ENCODE data around the gene RASAL1.

Gene RASAL1

GRCh38 chr12:113106361-113106760 is 29.2 kb downstream of the RASAL1 start:
- no peak overlapping the region for H3K4me3 ChIP-seq (ENCODE audit: low read depth, low read length)
- TF ChIP-seq POLR2A (IDR thresholded peaks at IDR 0.05; ENCODE audit: extremely low read depth, insufficient read length) (no peak), MAX (IDR thresholded peaks at IDR 0.05; ENCODE audit: low read depth, low read length) (no peak), MYC (IDR thresholded peaks at IDR 0.05; ENCODE audit: low read depth, low read length) (no peak), CTCF (IDR thresholded peaks at IDR 0.05; ENCODE audit: low read depth, low read length) (no peak)
- DNase-seq (ENCODE audit: low read depth) = no peak

GRCh38 chr12:113105606-113106271 is 29.8 kb downstream of the RASAL1 start:
- DNase-seq (ENCODE audit: low read depth) = no peak

DNA sequence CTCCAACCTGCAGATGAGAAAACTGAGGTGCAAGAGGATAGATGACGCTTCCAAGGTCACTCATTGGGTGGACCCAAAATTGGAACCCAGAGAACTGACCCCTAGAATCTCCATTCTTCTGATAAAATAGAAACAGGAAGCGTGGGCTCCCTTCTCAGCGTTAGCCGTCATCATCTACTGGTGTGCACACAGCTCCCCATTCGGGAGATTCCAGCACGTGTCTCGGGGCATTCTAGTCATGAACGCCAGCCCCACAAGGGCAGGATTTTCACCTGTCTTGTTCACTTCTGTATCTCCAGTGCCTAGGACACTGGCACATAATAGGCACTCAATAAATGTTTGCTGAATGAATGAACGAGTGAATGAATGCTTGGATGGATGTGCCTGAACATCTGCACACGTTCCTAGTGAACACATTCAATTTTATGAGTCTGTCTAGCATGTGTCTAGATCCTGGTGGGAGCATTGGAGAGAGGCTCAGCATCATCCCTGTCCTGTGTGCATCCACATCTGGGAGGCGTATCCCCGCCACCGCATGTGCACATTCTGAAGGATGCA is 30.5 kb downstream of the RASAL1 start:
- H3K4me3 ChIP-seq (ENCODE audit: low read depth, low read length) = no peak overlapping the region
- no peak for DNase-seq (ENCODE audit: low read depth)

More at GRCh38 chr12:113105606-113106271, 29.8 kb downstream of the RASAL1 start:
- H3K4me3 ChIP-seq (ENCODE audit: low read depth, low read length) = no peak overlapping the region
- no peak for TF ChIP-seq CTCF (IDR thresholded peaks at IDR 0.05; ENCODE audit: low read depth, low read length)
- TF ChIP-seq MYC (IDR thresholded peaks at IDR 0.05; ENCODE audit: low read depth, low read length) = no peak
- no peak for TF ChIP-seq POLR2A (IDR thresholded peaks at IDR 0.05; ENCODE audit: extremely low read depth, insufficient read length)
- no peak for TF ChIP-seq MAX (IDR thresholded peaks at IDR 0.05; ENCODE audit: low read depth, low read length)

GRCh38 chr12:113103756-113104450 is 31.7 kb downstream of the RASAL1 start:
- TF ChIP-seq MYC (IDR thresholded peaks at IDR 0.05; ENCODE audit: low read depth, low read length) (no peak), POLR2A (IDR thresholded peaks at IDR 0.05; ENCODE audit: extremely low read depth, insufficient read length) (no peak), MAX (IDR thresholded peaks at IDR 0.05; ENCODE audit: low read depth, low read length) (no peak), CTCF (IDR thresholded peaks at IDR 0.05; ENCODE audit: low read depth, low read length) (no peak)
- DNase-seq (ENCODE audit: low read depth) = no peak
- H3K4me3 ChIP-seq (ENCODE audit: low read depth, low read length) = no peak overlapping the region

More for the DNA sequence above, 30.5 kb downstream of the RASAL1 start:
- TF ChIP-seq MAX (IDR thresholded peaks at IDR 0.05; ENCODE audit: low read depth, low read length) = peak; percentile 19; the same call in 1 of the 2 replicates
- TF ChIP-seq POLR2A (IDR thresholded peaks at IDR 0.05; ENCODE audit: extremely low read depth, insufficient read length) = no peak
- no peak for TF ChIP-seq MYC (IDR thresholded peaks at IDR 0.05; ENCODE audit: low read depth, low read length)

DNA sequence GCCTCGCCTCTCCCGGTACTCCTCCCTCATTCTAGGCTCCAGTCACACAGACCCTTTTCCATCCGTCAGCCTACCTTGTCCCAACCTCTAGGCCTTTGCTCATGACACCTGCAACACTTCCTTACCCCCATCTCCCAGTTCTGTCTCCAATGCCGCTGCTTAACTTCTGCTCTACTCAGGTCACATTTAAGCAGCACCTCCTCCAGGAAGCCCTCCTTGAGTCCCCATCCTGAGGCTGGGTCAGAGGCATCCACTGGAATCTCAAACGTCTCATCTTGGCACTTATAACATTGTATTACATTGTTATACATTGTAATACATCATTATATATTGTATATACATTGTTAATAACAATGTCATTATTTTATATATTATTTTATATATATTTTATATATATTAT is 32.8 kb downstream of the RASAL1 start:
- H3K4me3 ChIP-seq (ENCODE audit: low read depth, low read length) = no peak overlapping the region
- no peak for TF ChIP-seq MYC (IDR thresholded peaks at IDR 0.05; ENCODE audit: low read depth, low read length)
- TF ChIP-seq POLR2A (IDR thresholded peaks at IDR 0.05; ENCODE audit: extremely low read depth, insufficient read length) = no peak
- DNase-seq (ENCODE audit: low read depth) = no peak

DNA sequence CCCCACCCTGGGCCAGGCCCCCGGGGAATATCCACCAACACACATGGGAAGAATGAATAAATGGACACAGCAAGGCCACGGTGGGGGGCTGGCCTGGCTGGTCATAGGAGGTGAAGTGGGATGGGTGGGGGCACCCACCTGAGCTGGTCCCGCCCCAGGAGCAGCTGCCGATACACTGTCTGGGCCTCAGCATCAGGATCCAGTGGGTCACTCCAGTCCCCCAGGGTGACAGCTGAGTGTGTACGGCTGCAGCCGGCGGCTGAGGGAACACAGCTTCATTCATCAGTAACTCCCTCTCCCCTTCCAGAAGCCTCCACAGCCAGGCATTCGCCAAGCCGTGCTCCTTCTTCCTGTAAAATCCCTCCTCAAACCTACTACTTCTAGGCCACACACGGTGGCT is 33.8 kb downstream of the RASAL1 start:
- TF ChIP-seq POLR2A (IDR thresholded peaks at IDR 0.05; ENCODE audit: extremely low read depth, insufficient read length) (no peak), CTCF (IDR thresholded peaks at IDR 0.05; ENCODE audit: low read depth, low read length) (no peak), MYC (IDR thresholded peaks at IDR 0.05; ENCODE audit: low read depth, low read length) (no peak), MAX (IDR thresholded peaks at IDR 0.05; ENCODE audit: low read depth, low read length) (no peak)
- no peak for DNase-seq (ENCODE audit: low read depth)

More for the DNA sequence above, 33.8 kb downstream of the RASAL1 start:
- no peak overlapping the region for H3K4me3 ChIP-seq (ENCODE audit: low read depth, low read length)
